Fibroblast of pulmonary artery (primary cell): Measurements from ENCODE around the gene TRIO.

ENCODE experiments used
- DNase-seq: peaks from one replicate; pipeline ENCODE4 v3.0.0-alpha.2; 2010; ENCODE audit warnings: low read depth
- H3K4me3 ChIP-seq: replicated peaks from 2 replicates; pipeline ENCODE4 v1.5.1; 2011; ENCODE audit warnings: low read depth, mild to moderate bottlenecking, control low read depth, low read length, moderate library complexity
- TF ChIP-seq, protein P1 (sequence below): IDR thresholded peaks from 2 replicates; pipeline ENCODE4 v1.5.1; 2011; ENCODE audit warnings: mild to moderate bottlenecking, control low read depth, low read length, inconsistent platforms; ENCODE audit errors: missing control alignments

Gene TRIO

DNA sequence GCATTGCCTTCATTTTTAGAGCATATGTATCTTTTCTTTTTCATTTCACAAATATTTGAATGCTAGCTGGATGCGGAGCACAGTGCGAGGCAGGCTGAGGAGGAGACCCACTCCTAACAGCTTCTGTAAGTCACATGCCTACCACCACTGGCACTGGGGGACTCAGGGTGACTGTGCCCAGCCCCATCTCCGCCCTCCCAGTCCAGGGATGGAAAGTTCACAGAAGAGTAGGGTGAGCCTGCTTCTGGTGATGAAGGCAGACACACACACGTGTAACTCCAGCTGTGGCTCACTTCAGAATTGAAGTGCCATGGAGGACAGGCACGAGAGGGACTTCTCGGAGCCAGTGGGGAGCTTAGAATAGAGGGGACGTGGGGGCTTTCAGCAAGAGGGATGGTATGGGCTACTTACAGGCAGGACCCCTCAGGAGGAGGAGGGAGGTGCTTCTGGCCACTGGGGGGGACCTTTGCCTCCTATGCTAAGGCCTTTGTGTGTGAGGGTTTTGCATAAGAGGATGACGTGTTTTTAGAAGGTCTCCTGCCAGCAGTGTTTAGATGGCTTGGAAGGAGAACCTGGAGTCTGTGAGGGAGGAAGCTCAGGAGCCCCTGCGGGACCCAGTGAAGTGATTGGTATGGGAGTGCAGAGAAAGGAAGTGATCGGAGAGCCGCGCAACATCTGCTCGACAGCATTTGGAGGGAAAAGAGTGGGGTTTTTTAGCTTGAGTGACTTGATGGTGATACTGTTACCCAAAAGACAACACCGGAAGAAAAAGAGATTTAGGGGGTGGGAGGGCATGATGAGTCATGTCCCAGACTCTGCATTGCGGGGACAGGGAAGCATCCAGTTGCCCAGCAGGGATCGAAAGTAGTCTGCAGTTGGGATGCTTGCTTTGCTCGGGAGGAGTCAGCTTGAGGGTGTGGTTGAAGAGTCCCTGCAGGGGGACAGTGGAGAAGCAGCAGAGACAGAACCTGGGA is 274.9 kb downstream of the TRIO start:
- TF ChIP-seq, protein P1, sequence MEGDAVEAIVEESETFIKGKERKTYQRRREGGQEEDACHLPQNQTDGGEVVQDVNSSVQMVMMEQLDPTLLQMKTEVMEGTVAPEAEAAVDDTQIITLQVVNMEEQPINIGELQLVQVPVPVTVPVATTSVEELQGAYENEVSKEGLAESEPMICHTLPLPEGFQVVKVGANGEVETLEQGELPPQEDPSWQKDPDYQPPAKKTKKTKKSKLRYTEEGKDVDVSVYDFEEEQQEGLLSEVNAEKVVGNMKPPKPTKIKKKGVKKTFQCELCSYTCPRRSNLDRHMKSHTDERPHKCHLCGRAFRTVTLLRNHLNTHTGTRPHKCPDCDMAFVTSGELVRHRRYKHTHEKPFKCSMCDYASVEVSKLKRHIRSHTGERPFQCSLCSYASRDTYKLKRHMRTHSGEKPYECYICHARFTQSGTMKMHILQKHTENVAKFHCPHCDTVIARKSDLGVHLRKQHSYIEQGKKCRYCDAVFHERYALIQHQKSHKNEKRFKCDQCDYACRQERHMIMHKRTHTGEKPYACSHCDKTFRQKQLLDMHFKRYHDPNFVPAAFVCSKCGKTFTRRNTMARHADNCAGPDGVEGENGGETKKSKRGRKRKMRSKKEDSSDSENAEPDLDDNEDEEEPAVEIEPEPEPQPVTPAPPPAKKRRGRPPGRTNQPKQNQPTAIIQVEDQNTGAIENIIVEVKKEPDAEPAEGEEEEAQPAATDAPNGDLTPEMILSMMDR = no peak
- H3K4me3 ChIP-seq = no peak overlapping the region
- peak; percentile 80 for DNase-seq

DNA sequence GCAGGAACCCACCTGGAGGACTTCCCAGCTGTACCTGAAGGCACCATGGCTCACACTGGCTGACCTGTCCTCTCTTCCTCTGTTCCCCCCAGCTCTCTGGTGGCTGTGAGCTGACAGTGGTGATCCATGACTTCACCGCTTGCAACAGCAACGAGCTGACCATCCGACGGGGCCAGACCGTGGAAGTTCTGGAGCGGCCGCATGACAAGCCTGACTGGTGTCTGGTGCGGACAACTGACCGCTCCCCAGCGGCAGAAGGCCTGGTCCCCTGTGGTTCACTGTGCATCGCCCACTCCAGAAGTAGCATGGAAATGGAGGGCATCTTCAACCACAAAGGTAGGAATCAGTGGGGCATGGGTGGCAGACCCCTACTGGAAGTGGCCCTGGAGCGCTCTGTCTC is 276.5 kb downstream of the TRIO start:
- no peak for DNase-seq
- H3K4me3 ChIP-seq = no peak overlapping the region
- TF ChIP-seq, protein P1 = no peak

DNA sequence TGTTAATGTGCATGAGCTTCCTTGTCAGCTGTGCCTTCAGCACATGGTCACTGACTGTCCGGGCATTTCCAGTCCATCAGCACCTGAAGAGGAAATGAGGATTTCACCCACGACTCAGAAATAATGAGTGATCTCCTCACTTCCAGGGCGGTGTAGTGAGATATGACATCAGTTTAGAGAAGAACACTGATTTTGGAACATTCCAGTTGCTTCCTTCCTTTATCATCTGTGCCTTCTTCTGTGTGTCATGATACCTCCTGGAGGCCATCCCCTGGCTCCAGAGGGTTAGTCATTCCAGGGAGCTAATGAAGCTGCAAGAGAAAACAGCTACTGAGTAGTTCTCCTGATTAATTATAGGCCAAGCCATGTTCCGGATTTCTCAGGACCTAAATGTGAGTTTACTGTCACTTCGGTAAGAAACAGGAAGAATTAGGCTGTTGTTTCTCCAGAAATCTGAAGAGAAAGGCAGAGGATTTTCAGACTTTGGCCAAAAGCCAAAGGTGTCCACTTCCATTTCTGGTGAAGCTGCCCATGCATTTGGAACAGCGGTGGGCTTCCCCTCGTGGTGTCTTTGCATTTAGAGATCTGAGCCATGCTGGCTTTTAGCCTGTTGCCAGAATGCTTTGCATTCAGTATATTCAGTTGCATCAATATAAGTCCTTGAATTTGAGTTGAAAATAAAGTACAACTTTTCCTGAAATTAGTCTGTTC is 277.1 kb downstream of the TRIO start:
- TF ChIP-seq, protein P1 = no peak
- H3K4me3 ChIP-seq = no peak overlapping the region
- DNase-seq = no peak

DNA sequence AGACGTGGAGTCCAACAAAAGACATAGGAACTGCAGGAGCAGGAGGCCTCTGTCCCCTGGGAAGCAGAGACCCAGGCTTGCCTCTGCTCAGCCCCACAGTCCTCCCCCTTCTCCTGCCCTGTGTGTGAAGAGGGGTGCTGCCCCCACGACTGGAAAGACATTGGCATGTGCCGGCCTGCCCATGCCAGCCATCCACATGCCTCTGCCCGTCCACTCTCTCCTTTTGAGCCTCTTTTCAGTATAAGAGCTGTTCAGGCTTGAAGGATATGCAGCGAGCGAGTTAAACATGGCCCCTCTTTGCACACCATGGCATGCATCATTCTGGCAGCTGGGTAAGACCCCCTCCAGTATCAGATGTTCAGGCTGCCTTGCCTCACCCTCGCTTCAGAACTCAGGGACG is 278.7 kb downstream of the TRIO start:
- TF ChIP-seq, protein P1 = no peak
- H3K4me3 ChIP-seq = no peak overlapping the region
- DNase-seq = no peak

DNA sequence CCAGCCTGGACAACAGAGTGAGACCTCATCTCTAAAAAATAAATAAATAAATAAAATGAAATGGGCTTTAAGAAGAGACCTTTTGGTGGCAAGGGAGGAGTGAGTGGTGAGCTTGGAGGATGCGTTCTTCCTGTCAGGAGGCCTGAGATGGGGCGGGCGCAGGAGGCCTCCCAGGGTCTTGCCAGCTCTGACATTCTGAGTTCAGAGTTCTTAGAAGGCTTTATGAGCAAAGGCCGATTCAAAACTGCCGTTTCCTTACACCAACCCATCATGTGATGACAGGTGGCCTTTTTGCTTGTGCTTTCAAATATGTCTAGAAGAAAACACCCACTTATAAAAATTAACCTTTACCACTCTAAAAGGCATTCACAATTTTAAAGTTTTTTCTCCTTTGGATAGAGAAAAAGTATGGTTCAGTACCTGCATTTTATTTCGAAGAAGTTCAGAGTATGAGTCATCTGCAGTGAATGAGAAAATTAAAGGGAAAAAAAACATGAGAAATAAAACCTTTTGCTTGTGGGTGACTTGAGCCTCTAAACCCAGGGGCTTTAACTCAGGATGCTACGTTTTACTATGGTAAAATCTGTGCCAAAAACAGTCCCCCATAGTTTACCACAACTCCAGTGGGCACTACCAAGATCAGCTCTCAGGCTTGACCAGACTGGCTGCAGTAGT is 281.0 kb downstream of the TRIO start:
- H3K4me3 ChIP-seq = no peak overlapping the region
- TF ChIP-seq, protein P1 = no peak
- DNase-seq = no peak

DNA sequence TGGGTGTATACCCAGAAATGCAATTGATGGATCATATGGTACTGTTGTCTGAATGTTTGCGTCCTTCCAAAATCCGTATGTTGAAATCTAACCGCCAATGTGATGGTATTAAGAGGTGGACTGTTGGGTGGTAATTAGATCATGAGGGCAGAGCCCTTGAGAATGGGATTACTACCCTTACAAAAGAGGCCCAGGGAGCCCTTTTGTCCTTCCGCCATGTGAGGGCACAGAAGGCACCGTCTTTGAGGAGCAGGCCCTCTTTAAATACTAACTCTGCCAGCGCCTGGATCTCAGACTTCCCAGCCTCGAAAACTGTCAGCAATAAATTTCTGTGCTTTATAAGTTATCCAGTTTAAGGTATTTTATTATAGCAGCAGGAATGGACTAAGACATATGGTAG is 282.4 kb downstream of the TRIO start:
- H3K4me3 ChIP-seq = no peak overlapping the region
- TF ChIP-seq, protein P1 = no peak
- no peak for DNase-seq
